DMS 273 (cell line): Measurements from ENCODE around the gene RBM19.

Experiments
- DNase-seq: peaks from one replicate; lab custom pipeline; 2025; ENCODE audit not compliant: unreplicated experiment; lab: John Stamatoyannopoulos, UW

The RBM19 gene

GRCh38 chr12:113788020-113788856 is 177.9 kb downstream of the RBM19 start:
- DNase-seq = peak; percentile 5

- DNase-seq = no peak
Observed at GRCh38 chr12:113786107-113786506, 180.0 kb downstream of the RBM19 start.

- DNase-seq = no peak
Observed at GRCh38 chr12:113783811-113784210, 182.3 kb downstream of the RBM19 start.

GRCh38 chr12:113782873-113783272 is 183.3 kb downstream of the RBM19 start:
- DNase-seq = no peak

- DNase-seq = peak; percentile 32
Observed at GRCh38 chr12:113781415-113782198, 184.5 kb downstream of the RBM19 start.

GRCh38 chr12:113779774-113780173 is 186.4 kb downstream of the RBM19 start:
- no peak for DNase-seq

- no peak for DNase-seq
Observed at GRCh38 chr12:113778432-113779132, 187.5 kb downstream of the RBM19 start.

GRCh38 chr12:113777751-113778150 is 188.4 kb downstream of the RBM19 start:
- no peak for DNase-seq

- no peak for DNase-seq
Observed at GRCh38 chr12:113776536-113776935, 189.6 kb downstream of the RBM19 start.

GRCh38 chr12:113774526-113774925 is 191.6 kb downstream of the RBM19 start:
- no peak for DNase-seq

- DNase-seq = no peak
Observed at GRCh38 chr12:113772505-113773030, 193.6 kb downstream of the RBM19 start.

GRCh38 chr12:113770389-113770865 is 195.7 kb downstream of the RBM19 start:
- no peak for DNase-seq

GRCh38 chr12:113769305-113769704 is 196.8 kb downstream of the RBM19 start:
- no peak for DNase-seq

GRCh38 chr12:113768850-113769249 is 197.3 kb downstream of the RBM19 start:
- no peak for DNase-seq

GRCh38 chr12:113766879-113767878 is 198.9 kb downstream of the RBM19 start:
- DNase-seq = peak; percentile 29
